Activated naive CD8-positive, alpha-beta T cell treated with anti-CD3 and anti-CD28 coated beads for 36 hours (primary cell): ENCODE measurements around the gene SPOP. TPM values are rescaled to one million over a fixed set of nuclear protein-coding genes. Genes with fewer than 3 reads are reported as not detected.
A peak's percentile ranks its signal among the peaks of the same experiment; 100 is the strongest.

Source experiments
- DNase-seq: peaks from one replicate; pipeline ENCODE4 v3.0.0; 2021
- H3K27ac Mint-ChIP-seq: one replicate; pipeline ENCODE4 v1.8.0; 2022; ENCODE audit warnings: mild to moderate bottlenecking, moderate library complexity, mixed read lengths
- H3K27me3 Mint-ChIP-seq: one replicate; pipeline ENCODE4 v1.8.0; 2022; ENCODE audit warnings: mild to moderate bottlenecking, mixed read lengths
- H3K36me3 Mint-ChIP-seq: one replicate; pipeline ENCODE4 v1.8.0; 2021; ENCODE audit warnings: mild to moderate bottlenecking, mixed read lengths
- H3K4me1 Mint-ChIP-seq: one replicate; pipeline ENCODE4 v1.8.0; 2021; ENCODE audit warnings: mixed read lengths
- H3K4me3 Mint-ChIP-seq: one replicate; pipeline ENCODE4 v1.8.0; 2022; ENCODE audit warnings: mild to moderate bottlenecking, moderate library complexity, mixed read lengths
- H3K9me3 Mint-ChIP-seq: one replicate; pipeline ENCODE4 v1.8.0; 2022; ENCODE audit warnings: mixed read lengths
- total RNA-seq, 2 experiments: library from RNA; stranded (reverse); gene quantifications; one replicate each; pipeline ENCODE4 v1.2.3, GENCODE V29; 2021

SPOP gene
- total RNA-seq, 2 experiments from 2014 or later, result 56.6 to 57.7 TPM

DNA sequence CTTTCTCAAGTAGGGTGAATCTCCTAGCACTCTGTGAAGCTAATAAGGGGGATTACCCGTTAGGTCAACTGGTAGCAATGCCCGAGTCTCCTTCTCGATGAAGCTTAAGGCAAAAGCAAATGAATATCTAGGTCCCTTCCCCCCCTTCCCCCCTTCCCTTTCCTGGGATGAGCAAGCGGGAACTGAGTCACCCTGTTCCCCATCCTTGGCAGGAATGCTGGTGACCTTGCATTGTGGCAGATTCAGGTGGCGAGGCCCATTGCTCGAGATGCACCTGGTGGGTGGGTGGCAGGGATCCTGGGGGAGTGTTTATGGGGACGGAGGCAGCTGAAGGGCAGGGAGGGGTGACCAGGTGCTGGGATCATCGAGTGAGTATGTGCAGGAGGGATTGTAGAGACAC is 95.1 kb downstream of the SPOP start:
- Mint-ChIP-seq H3K4me3 (no peak overlapping the region), H3K27me3 (peaks cover 9% of the 10 kb centered on the region), H3K36me3 (no peaks in the 10 kb centered on the region), H3K4me1 (peaks cover 5% of the 10 kb centered on the region), H3K9me3 (no peaks in the 10 kb centered on the region), H3K27ac (no peak overlapping the region)
- DNase-seq, result no peak

DNA sequence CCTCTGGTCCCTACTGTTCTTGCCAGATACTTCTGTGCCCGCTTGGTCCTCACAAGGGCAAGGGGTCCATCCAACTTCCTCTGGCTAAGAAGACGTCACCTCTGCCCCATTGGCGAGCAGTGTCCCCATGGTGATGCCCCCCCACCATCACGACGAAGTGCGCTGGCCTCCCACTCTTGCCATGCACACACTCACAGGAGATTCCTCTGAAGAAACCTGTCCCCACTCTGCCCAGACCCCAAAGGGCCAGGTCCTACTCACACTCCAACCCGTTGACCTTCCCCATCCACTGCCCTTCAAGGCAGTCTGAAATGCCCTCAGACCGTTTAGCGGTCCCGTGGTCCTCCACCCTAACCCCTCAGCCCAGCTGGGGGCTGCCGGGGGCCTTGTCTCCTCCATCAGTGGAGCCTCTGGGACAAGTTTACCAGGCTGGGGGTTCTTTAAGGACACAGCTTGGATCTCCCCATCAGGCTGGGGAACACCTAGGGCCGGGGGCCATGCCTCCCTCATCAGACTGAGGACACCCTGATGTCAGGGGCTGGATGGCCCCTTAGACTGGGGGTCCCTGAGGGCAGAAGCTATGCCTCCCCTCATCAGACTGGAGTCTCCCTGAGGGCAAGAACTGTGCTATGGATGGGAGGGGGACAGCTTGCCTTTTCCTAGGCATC is 95.7 kb downstream of the SPOP start:
- Mint-ChIP-seq H3K4me3 (no peak overlapping the region), H3K36me3 (no peaks in the 10 kb centered on the region), H3K4me1 (peaks cover 5% of the 10 kb centered on the region), H3K27ac (no peak overlapping the region), H3K9me3 (no peaks in the 10 kb centered on the region), H3K27me3 (peaks cover 15% of the 10 kb centered on the region)
- DNase-seq, result no peak

DNA sequence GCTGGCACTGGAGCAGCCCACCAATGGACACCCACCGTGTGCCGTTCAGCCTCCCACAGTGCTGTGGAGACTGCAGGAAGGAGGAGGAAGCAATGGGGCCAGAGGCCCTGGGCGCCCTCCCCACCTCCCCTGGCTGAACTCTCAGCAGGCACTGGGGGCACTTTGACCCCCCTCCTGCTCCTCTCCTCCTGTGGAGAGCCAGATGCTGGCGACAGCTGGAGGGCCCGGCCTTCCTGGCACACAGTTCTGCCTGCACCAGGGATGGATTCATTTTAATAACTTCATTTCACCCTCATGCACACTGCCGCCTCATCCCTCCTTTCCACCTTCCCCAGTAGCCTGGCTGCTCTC is 96.3 kb downstream of the SPOP start:
- Mint-ChIP-seq H3K36me3 (no peaks in the 10 kb centered on the region), H3K27ac (no peak overlapping the region), H3K4me1 (peaks cover 8% of the 10 kb centered on the region), H3K9me3 (no peaks in the 10 kb centered on the region), H3K27me3 (peaks cover 21% of the 10 kb centered on the region), H3K4me3 (no peak overlapping the region)
- no peak for DNase-seq

DNA sequence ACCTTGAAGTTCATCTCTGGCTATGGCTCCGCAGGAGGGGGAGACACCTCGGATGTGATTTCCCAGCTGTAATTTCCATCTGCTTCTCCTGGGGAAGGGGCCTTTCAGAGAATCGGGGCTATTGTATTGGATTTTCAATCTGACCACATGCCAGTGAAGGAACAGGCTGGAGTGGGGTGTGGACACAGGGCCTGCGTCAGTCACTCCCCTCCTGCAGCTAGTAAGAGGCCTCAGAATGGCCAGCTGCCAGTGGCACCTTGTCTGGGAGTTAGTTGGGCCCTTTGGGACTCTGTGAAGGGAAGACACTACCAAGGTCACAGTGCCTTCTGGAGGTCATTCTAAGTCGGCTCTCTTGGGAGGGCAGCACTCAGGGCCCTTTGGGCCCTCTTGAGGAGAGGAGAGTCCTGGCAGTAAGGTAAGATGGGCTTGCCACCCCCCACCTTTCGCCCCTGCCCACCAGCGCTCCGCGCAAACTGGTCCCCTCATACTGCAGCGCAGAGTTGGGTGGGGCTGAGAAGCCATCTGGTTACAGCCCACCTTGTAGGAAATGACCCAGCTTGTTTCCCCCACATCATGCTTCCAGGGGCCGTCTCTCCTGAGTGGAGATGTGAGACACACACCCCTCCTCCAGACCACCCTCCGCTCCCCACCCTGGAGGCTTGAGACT is 96.8 kb downstream of the SPOP start:
- no peak overlapping the region for H3K4me3 Mint-ChIP-seq
- no peaks in the 10 kb centered on the region for H3K9me3 Mint-ChIP-seq
- no peak overlapping the region for H3K27ac Mint-ChIP-seq
- H3K36me3 Mint-ChIP-seq, result no peaks in the 10 kb centered on the region
- peaks cover 8% of the 10 kb centered on the region for H3K4me1 Mint-ChIP-seq
- no peak for DNase-seq
- peaks cover 24% of the 10 kb centered on the region for H3K27me3 Mint-ChIP-seq

DNA sequence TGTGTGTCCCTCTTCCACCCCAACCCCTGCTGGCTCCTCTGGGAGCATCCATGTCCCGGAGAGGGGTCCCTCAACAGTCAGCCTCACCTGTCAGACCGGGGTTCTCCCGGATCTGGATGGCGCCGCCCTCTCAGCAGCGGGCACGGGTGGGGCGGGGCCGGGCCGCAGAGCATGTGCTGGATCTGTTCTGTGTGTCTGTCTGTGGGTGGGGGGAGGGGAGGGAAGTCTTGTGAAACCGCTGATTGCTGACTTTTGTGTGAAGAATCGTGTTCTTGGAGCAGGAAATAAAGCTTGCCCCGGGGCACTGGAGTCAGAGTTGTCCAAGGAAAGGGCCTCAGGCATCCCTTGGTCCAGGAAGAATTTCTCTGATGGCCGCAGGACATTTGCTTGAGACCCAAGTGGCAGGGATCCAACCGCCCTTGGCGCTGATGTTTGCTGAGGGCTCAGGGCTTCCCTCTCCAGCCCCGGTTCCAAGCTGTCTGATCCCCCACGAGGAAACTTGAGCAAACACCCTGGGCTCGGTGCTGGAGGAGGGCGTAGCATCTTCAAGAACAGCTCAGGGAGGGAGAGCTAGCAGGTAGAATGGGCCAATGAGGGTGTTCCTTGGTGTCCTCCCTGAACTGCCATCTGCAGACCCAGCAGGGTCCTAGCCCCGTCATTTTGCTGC is 97.7 kb downstream of the SPOP start:
- H3K9me3 Mint-ChIP-seq, result no peaks in the 10 kb centered on the region
- no peak overlapping the region for H3K27ac Mint-ChIP-seq
- no peaks in the 10 kb centered on the region for H3K36me3 Mint-ChIP-seq
- H3K4me1 Mint-ChIP-seq, result peaks cover 10% of the 10 kb centered on the region
- DNase-seq, result no peak
- H3K27me3 Mint-ChIP-seq, result peaks cover 32% of the 10 kb centered on the region
- no peak overlapping the region for H3K4me3 Mint-ChIP-seq

DNA sequence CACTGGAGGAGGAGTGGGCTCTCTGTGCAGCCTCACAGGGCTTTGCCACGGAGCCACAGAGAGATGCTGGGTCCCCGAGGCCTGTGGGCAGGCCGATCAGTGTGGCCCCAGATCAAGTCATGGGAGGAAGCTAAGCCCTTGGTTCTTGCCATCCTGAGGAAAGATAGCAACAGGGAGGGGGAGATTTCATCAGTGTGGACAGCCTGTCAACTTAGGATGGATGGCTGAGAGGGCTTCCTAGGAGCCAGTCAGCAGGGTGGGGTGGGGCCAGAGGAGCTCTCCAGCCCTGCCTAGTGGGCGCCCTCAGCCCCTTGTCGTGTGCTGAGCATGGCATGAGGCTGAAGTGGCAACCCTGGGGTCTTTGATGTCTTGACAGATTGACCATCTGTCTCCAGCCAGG is 98.4 kb downstream of the SPOP start:
- no peak for DNase-seq
- Mint-ChIP-seq H3K4me3 (no peak overlapping the region), H3K4me1 (peaks cover 10% of the 10 kb centered on the region), H3K27me3 (peaks cover 35% of the 10 kb centered on the region), H3K27ac (no peak overlapping the region), H3K36me3 (no peaks in the 10 kb centered on the region), H3K9me3 (no peaks in the 10 kb centered on the region)

DNA sequence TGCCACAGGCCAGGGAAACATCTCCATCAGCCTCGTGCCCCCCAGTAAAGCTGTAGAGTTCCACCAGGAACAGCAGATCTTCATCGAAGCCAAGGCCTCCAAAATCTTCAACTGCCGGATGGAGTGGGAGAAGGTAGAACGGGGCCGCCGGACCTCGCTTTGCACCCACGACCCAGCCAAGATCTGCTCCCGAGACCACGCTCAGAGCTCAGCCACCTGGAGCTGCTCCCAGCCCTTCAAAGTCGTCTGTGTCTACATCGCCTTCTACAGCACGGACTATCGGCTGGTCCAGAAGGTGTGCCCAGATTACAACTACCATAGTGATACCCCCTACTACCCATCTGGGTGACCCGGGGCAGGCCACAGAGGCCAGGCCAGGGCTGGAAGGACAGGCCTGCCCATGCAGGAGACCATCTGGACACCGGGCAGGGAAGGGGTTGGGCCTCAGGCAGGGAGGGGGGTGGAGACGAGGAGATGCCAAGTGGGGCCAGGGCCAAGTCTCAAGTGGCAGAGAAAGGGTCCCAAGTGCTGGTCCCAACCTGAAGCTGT is 98.9 kb downstream of the SPOP start:
- no peak overlapping the region for H3K27ac Mint-ChIP-seq
- peaks cover 40% of the 10 kb centered on the region for H3K27me3 Mint-ChIP-seq
- H3K4me3 Mint-ChIP-seq, result no peak overlapping the region
- DNase-seq, result no peak
- peaks cover 10% of the 10 kb centered on the region for H3K4me1 Mint-ChIP-seq
- H3K9me3 Mint-ChIP-seq, result no peaks in the 10 kb centered on the region
- no peaks in the 10 kb centered on the region for H3K36me3 Mint-ChIP-seq

DNA sequence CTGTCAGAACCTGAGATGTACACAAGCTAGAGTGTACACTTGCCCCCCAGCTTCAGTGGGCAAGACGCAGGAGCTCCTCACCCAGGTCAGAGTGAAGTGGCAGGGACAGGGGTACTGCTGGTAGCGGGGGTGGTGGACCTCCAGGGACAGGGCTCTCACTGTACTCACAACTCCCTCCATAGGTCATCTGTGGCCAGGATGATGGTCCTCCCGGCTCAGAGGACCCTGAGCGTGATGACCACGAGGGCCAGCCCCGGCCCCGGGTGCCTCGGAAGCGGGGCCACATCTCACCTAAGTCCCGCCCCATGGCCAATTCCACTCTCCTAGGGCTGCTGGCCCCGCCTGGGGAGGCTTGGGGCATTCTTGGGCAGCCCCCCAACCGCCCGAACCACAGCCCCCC is 99.5 kb downstream of the SPOP start:
- Mint-ChIP-seq H3K4me1 (peaks cover 10% of the 10 kb centered on the region), H3K27ac (no peak overlapping the region), H3K36me3 (no peaks in the 10 kb centered on the region), H3K27me3 (peaks cover 46% of the 10 kb centered on the region), H3K9me3 (no peaks in the 10 kb centered on the region), H3K4me3 (no peak overlapping the region)
- no peak for DNase-seq

DNA sequence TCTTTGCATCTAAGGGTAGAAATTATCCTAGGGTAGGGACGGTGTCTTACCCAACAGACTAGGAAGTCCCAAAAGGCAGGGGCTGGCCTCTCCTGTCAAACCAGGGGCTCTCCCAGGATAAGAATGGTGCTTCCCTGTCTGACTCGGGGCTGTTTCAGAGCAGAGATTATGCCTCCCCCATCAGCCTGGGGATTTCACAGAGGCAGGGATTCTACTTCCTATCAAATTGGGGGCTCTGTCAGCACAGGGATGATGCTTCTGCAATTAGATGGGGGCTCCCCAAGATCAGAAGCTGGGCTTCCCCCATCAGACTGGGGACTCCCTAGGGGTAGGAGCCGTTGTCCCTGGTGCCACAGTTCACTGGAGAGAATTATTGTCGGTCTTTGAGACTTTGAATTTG is 99.9 kb downstream of the SPOP start:
- no peak overlapping the region for H3K4me3 Mint-ChIP-seq

DNA sequence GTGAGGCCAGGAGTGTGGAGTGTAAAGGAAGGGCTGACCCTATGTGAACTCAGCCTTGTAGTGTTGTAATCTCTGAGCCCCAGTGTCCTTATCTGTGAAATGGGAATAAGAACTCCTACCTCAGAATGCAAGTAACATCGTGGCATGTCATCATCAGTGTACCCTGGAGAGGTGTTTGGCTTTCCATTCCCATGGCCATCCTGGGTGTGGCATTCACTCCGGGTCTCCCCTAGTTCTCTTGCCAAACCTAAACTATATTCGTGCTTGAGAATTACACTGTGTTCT is 100.3 kb downstream of the SPOP start:
- H3K27me3 Mint-ChIP-seq, result peaks cover 55% of the 10 kb centered on the region
- DNase-seq, result no peak
- no peaks in the 10 kb centered on the region for H3K9me3 Mint-ChIP-seq
- no peak overlapping the region for H3K4me3 Mint-ChIP-seq
- H3K36me3 Mint-ChIP-seq, result no peaks in the 10 kb centered on the region
- H3K4me1 Mint-ChIP-seq, result peaks cover 10% of the 10 kb centered on the region
- no peak overlapping the region for H3K27ac Mint-ChIP-seq

More for the DNA sequence above, 99.9 kb downstream of the SPOP start:
- no peaks in the 10 kb centered on the region for H3K9me3 Mint-ChIP-seq
- H3K4me1 Mint-ChIP-seq, result peaks cover 10% of the 10 kb centered on the region
- H3K36me3 Mint-ChIP-seq, result no peaks in the 10 kb centered on the region
- DNase-seq, result no peak
- no peak overlapping the region for H3K27ac Mint-ChIP-seq
- peaks cover 51% of the 10 kb centered on the region for H3K27me3 Mint-ChIP-seq

DNA sequence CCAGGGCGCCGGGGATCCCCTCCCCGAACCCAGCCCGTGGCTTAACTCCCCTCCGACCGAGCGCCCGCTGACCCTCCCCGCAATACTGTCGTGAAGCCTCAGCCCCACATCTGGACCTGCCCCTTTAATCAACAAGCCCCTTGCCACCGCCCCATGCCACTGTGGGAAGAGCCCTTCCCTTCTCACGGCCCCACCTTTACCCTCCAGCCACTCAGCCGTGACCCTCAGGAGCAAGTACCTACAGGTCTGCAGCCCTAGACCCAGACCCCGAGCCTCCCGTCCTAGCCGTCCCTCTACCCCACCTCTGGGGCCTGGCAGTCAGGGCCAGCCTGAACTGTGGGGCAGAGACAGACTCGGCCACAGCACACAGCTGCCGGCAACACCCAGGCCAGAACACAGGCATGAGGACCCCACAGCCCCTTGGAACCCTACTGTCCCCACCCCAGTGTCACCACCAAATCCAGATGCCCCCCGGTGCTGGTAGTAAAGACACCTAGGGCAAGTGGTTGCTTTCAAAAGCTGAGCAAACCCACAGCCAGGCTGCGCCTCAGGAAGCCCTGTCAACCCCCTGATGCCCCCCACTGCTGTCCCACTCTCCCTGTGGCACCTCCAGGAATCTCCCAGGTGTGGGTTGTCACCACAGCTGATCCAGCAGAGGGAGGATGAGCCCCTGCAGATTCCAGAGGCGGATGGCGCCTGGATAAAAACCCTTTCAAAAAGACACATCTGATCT is 100.8 kb downstream of the SPOP start:
- DNase-seq, result no peak
- peaks cover 57% of the 10 kb centered on the region for H3K27me3 Mint-ChIP-seq
- H3K27ac Mint-ChIP-seq, result no peak overlapping the region
- H3K9me3 Mint-ChIP-seq, result no peaks in the 10 kb centered on the region
- H3K4me1 Mint-ChIP-seq, result peaks cover 10% of the 10 kb centered on the region
- H3K4me3 Mint-ChIP-seq, result peak overlapping the region; percentile 61
- no peaks in the 10 kb centered on the region for H3K36me3 Mint-ChIP-seq

DNA sequence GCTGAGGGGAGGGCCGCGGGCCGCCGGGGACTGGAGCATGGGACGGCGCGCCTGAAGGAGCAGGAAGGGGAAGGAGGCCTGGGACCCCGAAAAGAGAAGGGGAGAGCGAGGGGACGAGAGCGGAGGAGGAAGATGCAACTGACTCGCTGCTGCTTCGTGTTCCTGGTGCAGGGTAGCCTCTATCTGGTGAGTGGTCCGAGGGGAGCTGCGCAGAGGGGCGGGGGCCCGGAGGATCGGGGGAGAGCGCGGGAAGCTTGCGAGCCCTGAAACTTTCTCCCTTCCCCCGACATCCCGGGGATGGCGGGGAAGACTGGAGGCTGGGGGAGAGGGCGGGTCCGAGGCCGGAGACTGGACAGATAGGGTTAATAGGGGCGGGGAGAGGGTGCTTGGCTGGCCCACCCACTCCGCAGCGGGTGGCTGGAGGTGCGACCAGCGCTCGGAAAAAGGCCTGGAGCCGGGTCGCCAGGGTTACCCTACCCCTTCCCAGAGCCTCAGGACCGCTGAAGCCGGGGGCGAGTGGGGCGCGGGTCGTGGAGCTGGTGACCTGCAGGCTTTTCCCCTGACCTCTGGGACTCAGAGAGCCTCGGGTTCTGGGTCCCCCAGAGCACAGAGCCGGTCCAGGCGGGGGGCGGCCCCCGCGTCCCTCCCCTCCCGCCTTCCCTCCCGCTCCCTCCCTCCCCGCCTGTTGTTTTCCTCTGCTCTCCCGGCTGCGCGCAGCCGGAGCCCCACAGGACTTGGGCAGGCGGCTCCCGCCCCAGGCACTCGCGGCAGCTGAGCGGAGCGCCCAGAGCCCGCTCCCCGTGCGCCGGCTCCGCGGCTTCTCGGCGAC is 101.6 kb downstream of the SPOP start:
- H3K4me1 Mint-ChIP-seq, result peaks cover 10% of the 10 kb centered on the region
- peak overlapping the region; percentile 74 for H3K4me3 Mint-ChIP-seq
- no peak for DNase-seq
- no peaks in the 10 kb centered on the region for H3K36me3 Mint-ChIP-seq
- H3K9me3 Mint-ChIP-seq, result no peaks in the 10 kb centered on the region
- H3K27me3 Mint-ChIP-seq, result peaks cover 64% of the 10 kb centered on the region
- no peak overlapping the region for H3K27ac Mint-ChIP-seq

DNA sequence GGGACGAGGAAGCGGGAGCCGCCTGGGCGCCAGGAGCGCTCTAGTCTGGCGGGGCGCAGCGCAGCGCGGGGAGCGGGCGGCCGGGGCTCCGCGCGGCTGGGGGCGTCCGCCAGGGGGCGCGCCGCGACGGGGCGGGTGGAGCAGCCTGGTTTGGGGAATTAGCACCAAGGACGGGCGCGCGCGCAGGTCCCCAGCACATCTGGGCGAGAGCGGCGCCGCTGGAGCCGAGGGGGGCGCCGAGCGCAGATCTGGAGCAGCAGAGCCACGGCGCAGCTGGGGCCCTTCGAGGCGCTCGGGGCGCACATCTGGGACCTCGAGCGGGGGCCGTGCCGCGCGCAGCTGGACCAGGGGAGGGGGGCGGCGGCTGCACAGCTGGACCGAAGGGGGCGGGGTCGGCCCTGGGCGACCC is 102.2 kb downstream of the SPOP start, which contains the start of gene NXPH3:
NXPH3 (plus strand) TSS at position 193 of the 409 bp plus-strand sequence. CDS start 349 bp downstream, outside the sequence.
- peak; percentile 87 for DNase-seq
- Mint-ChIP-seq H3K4me1 (peaks cover 14% of the 10 kb centered on the region), H3K9me3 (no peaks in the 10 kb centered on the region), H3K27me3 (peaks cover 71% of the 10 kb centered on the region), H3K27ac (no peak within 1 kb of the TSS), H3K4me3 (peak within 1 kb of the TSS; percentile 74), H3K36me3 (no peaks in the 10 kb centered on the region)

DNA sequence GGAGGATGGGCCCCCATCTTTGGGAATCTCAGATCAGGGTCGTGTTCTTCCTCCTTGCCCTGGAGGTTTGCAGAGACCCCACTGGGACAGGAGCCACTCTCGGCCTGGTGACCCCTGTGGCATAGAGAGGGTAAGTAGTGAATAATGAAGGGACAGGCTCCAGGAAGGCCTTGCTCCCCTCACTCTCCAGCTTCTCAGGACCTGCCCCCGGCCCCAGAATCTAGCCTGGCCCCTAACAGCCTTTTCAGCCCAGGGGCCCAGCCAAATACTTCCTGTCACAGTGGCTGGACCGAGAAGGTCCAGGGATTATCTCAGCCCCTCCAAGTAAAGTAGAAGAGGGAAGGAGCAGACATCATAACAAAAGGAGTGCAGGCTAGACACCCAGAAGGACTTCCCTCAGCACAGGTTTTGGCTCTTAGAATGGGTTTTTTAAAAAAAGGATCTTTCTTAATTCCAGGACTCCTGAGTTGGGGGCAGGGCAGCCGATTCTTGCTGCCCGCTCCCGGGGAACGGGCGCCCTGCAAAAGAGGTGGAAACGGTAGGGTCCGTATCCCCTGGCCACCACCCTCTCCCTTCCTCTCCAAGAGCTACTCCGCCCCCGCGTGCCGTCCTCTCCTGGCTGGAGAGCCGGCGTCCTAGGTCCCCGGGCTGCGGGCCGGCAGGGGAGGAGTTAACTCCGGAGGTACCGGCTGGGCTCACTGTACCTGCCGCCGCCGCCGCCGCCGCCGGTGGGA is 102.8 kb downstream of the SPOP start:
- Mint-ChIP-seq H3K4me3 (peak overlapping the region; percentile 42), H3K9me3 (no peaks in the 10 kb centered on the region), H3K27me3 (peaks cover 72% of the 10 kb centered on the region), H3K36me3 (no peaks in the 10 kb centered on the region), H3K4me1 (peaks cover 14% of the 10 kb centered on the region), H3K27ac (no peak overlapping the region)
- DNase-seq, result no peak
